NT2/D1 (cell line): Measurements from ENCODE around the gene TSPAN9.

Experiments
- DNase-seq: peaks from one replicate; pipeline ENCODE4 v3.0.0-alpha.2; 2011; ENCODE audit warnings: low read depth, low spot score
- H3K27me3 ChIP-seq: 2 replicates; pipeline ENCODE4 v1.6.0; 2011; ENCODE audit warnings: mild to moderate bottlenecking; ENCODE audit not compliant: insufficient read length, insufficient read depth
- H3K36me3 ChIP-seq: 2 replicates; pipeline ENCODE4 v1.6.1; 2011; ENCODE audit warnings: mild to moderate bottlenecking, low read length, mixed read lengths; ENCODE audit not compliant: insufficient read depth, insufficient read length
- H3K4me1 ChIP-seq: 2 replicates; pipeline ENCODE4 v1.5.1; 2011; ENCODE audit not compliant: insufficient read depth, insufficient read length
- H3K4me3 ChIP-seq: 2 replicates; pipeline ENCODE4 v1.5.1; 2011; ENCODE audit warnings: low read depth; ENCODE audit not compliant: insufficient read length
- H3K9ac ChIP-seq: 2 replicates; pipeline ENCODE4 v1.6.0; 2011; ENCODE audit warnings: low read depth; ENCODE audit not compliant: insufficient read length
- H3K9me3 ChIP-seq: 2 replicates; pipeline ENCODE4 v1.5.1; 2011; ENCODE audit warnings: mild to moderate bottlenecking, low read length; ENCODE audit not compliant: insufficient read depth
- SUZ12 ChIP-seq: IDR thresholded peaks from 2 replicates; pipeline ENCODE4 v1.6.1; 2011; ENCODE audit not compliant: insufficient read length, insufficient read depth; ENCODE audit errors: extremely low read depth
- YY1 ChIP-seq: IDR thresholded peaks from 2 replicates; pipeline ENCODE4 v1.6.1; 2011; ENCODE audit not compliant: insufficient read length, insufficient read depth
- ZNF274 ChIP-seq: IDR thresholded peaks from 2 replicates; pipeline ENCODE4 v1.6.1; 2011; ENCODE audit warnings: mild to moderate bottlenecking, low read depth, low read length

The TSPAN9 gene

GRCh38 chr12:3034067-3034750 is 43.0 kb upstream of the TSPAN9 start:
- Histone ChIP-seq H3K27me3 (no peaks in the 10 kb centered on the region), H3K4me1 (peaks cover 30% of the 10 kb centered on the region), H3K9ac (no peak overlapping the region), H3K4me3 (no peak overlapping the region), H3K36me3 (peaks cover 94% of the 10 kb centered on the region), H3K9me3 (no peaks in the 10 kb centered on the region)
- DNase-seq, result peak; percentile 92
- TF ChIP-seq SUZ12 (no peak), YY1 (no peak), ZNF274 (no peak)

DNA sequence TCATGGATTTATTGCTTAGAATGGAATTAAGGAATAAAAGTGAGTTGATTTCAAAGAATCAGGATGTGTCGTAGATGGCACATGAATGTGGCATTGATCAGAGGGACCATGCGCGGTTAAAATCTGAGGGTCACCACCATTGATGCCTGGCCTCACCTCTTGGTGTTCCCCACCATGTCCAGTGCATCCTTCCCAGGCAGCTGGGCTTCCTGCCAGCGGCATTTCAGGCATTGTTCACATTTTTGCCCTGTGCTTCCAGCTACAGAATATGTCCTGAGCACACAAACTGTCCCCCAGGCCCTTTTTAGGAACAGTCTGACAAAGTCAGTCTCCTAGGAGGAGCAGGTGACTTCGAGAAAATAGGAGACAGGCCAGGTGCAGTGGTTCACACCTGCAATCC is 42.0 kb upstream of the TSPAN9 start:
- Histone ChIP-seq H3K4me1 (peaks cover 30% of the 10 kb centered on the region), H3K27me3 (no peaks in the 10 kb centered on the region), H3K9ac (peak overlapping the region; percentile 14), H3K4me3 (no peak overlapping the region), H3K36me3 (peaks cover 94% of the 10 kb centered on the region), H3K9me3 (no peaks in the 10 kb centered on the region)
- TF ChIP-seq SUZ12, result no peak
- TF ChIP-seq ZNF274, result no peak
- no peak for TF ChIP-seq YY1
- no peak for DNase-seq

GRCh38 chr12:3035815-3036702 is 41.1 kb upstream of the TSPAN9 start:
- Histone ChIP-seq H3K36me3 (peaks cover 94% of the 10 kb centered on the region), H3K4me1 (peaks cover 30% of the 10 kb centered on the region), H3K9me3 (no peaks in the 10 kb centered on the region), H3K27me3 (no peaks in the 10 kb centered on the region), H3K9ac (peak overlapping the region; percentile 14), H3K4me3 (no peak overlapping the region)
- DNase-seq, result no peak
- TF ChIP-seq ZNF274 (no peak), YY1 (no peak), SUZ12 (no peak)

GRCh38 chr12:3036901-3037600 is 40.1 kb upstream of the TSPAN9 start:
- Histone ChIP-seq H3K36me3 (peaks cover 92% of the 10 kb centered on the region), H3K9ac (peak overlapping the region; percentile 14), H3K27me3 (no peaks in the 10 kb centered on the region), H3K4me3 (no peak overlapping the region), H3K9me3 (no peaks in the 10 kb centered on the region), H3K4me1 (peaks cover 34% of the 10 kb centered on the region)
- TF ChIP-seq SUZ12 (no peak), YY1 (no peak), ZNF274 (no peak)
- DNase-seq, result no peak

- DNase-seq, result no peak
- no peak for TF ChIP-seq ZNF274
These were observed 39.0 kb upstream of the TSPAN9 start for GRCh38 chr12:3038166-3038565.

GRCh38 chr12:3038926-3039510 is 38.2 kb upstream of the TSPAN9 start:
- no peaks in the 10 kb centered on the region for H3K27me3 ChIP-seq
- DNase-seq, result no peak
- no peak overlapping the region for H3K9ac ChIP-seq
- no peaks in the 10 kb centered on the region for H3K9me3 ChIP-seq
- H3K4me3 ChIP-seq, result no peak overlapping the region
- peaks cover 92% of the 10 kb centered on the region for H3K36me3 ChIP-seq
- peaks cover 19% of the 10 kb centered on the region for H3K4me1 ChIP-seq
- no peak for TF ChIP-seq YY1

More at GRCh38 chr12:3038166-3038565, 39.0 kb upstream of the TSPAN9 start:
- H3K4me3 ChIP-seq, result no peak overlapping the region
- H3K9ac ChIP-seq, result no peak overlapping the region
- H3K27me3 ChIP-seq, result no peaks in the 10 kb centered on the region
- no peaks in the 10 kb centered on the region for H3K9me3 ChIP-seq
- peaks cover 92% of the 10 kb centered on the region for H3K36me3 ChIP-seq
- H3K4me1 ChIP-seq, result peaks cover 26% of the 10 kb centered on the region

DNA sequence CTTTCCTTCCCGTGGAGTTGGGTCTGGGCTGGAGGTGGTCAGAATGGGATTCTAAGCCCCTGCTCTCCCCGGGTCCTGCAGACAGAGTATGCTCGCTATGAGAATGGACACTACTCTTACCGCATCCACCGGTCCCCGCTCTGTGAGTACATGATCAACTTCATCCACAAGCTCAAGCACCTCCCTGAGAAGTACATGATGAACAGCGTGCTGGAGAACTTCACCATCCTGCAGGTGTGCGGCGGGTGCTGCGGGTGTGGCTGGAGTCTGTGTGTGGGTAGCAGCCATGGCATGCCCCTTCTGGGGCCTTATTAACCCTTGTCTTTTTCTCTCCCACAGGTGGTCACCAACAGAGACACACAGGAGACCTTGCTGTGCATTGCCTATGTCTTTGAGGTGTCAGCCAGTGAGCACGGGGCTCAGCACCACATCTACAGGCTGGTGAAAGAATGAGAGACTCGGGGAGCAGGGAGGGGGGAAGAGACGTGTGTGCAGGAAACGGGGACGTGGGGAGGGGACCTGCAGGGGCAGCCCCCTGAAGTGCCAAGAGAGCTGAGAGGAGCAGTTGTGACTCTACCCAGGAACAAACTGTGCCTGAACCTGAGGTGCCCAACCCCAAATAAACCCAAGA is 37.0 kb upstream of the TSPAN9 start:
- Histone ChIP-seq H3K4me1 (peaks cover 17% of the 10 kb centered on the region), H3K36me3 (peaks cover 92% of the 10 kb centered on the region), H3K9me3 (no peaks in the 10 kb centered on the region), H3K4me3 (no peak overlapping the region), H3K27me3 (no peaks in the 10 kb centered on the region), H3K9ac (no peak overlapping the region)
- no peak for DNase-seq
- TF ChIP-seq SUZ12 (no peak), YY1 (no peak), ZNF274 (no peak)
